ENCODE measurements around the gene STIM2. TPM values are rescaled to one million over a fixed set of nuclear protein-coding genes. Genes with fewer than 3 reads are reported as not detected.

Gene STIM2
- total and polyA plus RNA-seq, 10 of the 15 experiments (the other 5 are each of a cell fraction or from before 2014, with no cell fraction given): 4.7 to 41.5 (median 16.9) TPM

DNA sequence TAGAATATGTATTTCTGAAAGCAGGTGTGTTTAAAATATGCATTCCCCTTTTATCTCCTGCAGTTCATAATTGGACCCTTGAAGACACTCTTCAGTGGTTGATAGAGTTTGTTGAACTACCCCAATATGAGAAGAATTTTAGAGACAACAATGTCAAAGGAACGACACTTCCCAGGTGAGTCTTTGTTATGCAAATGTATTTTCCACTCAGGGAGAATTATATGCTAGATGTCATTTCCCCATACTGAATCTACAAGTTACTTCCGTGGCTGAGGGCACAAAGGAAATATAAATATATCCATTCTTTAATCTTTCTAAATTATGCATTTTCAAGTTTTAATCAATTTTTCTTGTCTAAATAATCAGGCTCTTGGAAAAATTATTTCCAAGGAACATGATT lies 134.7 kb downstream of the STIM2 start (continued):
- TF ChIP-seq, protein P1, sequence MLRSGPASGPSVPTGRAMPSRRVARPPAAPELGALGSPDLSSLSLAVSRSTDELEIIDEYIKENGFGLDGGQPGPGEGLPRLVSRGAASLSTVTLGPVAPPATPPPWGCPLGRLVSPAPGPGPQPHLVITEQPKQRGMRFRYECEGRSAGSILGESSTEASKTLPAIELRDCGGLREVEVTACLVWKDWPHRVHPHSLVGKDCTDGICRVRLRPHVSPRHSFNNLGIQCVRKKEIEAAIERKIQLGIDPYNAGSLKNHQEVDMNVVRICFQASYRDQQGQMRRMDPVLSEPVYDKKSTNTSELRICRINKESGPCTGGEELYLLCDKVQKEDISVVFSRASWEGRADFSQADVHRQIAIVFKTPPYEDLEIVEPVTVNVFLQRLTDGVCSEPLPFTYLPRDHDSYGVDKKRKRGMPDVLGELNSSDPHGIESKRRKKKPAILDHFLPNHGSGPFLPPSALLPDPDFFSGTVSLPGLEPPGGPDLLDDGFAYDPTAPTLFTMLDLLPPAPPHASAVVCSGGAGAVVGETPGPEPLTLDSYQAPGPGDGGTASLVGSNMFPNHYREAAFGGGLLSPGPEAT (IDR thresholded peaks at IDR 0.05; ENCODE audit: low read depth): no peak
- TF ChIP-seq, protein P2, sequence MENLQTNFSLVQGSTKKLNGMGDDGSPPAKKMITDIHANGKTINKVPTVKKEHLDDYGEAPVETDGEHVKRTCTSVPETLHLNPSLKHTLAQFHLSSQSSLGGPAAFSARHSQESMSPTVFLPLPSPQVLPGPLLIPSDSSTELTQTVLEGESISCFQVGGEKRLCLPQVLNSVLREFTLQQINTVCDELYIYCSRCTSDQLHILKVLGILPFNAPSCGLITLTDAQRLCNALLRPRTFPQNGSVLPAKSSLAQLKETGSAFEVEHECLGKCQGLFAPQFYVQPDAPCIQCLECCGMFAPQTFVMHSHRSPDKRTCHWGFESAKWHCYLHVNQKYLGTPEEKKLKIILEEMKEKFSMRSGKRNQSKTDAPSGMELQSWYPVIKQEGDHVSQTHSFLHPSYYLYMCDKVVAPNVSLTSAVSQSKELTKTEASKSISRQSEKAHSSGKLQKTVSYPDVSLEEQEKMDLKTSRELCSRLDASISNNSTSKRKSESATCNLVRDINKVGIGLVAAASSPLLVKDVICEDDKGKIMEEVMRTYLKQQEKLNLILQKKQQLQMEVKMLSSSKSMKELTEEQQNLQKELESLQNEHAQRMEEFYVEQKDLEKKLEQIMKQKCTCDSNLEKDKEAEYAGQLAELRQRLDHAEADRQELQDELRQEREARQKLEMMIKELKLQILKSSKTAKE (IDR thresholded peaks at IDR 0.05; ENCODE audit: low read depth, poor library complexity, severe bottlenecking): no peak

- intact Hi-C loops (cut with micrococcal nuclease; ENCODE audit: unreplicated experiment) (no loop called here), in situ Hi-C loops (cut with MboI) (loop anchor here (10.0 kb wide), 1 partner anchor 112 kb away; no protein-coding TSS in a partner anchor)
- DNase-seq (ENCODE audit: low read depth, low spot score): no peak
- BruUV-seq (replicated peaks): no TSS peak
- no peaks in the 10 kb centered on the region for H3K36me3 ChIP-seq (ENCODE audit: control insufficient read depth in 2 of 2, insufficient read depth in 2 of 2, low read length in 1 of 2)
- H2AFZ ChIP-seq (ENCODE audit: control insufficient read depth, low read depth, low read length): no peak overlapping the region
- RAD21 ChIA-PET (ENCODE audit: unreplicated experiment): no interaction called here
- no peaks in the 10 kb centered on the region for H3K27me3 ChIP-seq (replicated peaks in 1 of 2; ENCODE audit: control insufficient read depth in 2 of 2, insufficient read depth in 2 of 2, low read length in 1 of 2)
- H3K4me1 ChIP-seq (ENCODE audit: control insufficient read depth, insufficient read depth, low read length): peaks cover 21% of the 10 kb centered on the region
- no peak overlapping the region for H3K27ac ChIP-seq (ENCODE audit: control insufficient read depth, insufficient read depth)
- H3K9me3 ChIP-seq (replicated peaks; ENCODE audit: control insufficient read depth, insufficient read depth, low read length): no peaks in the 10 kb centered on the region
- SMC1A ChIA-PET (ENCODE audit: uncharacterized antibody, unreplicated experiment): interaction anchor here (1.0 to 1.4 kb wide), 2 partner anchors 59 to 117 kb away, joined by 3 read pairs; no protein-coding TSS in a partner anchor
- H3K9ac ChIP-seq (ENCODE audit: control insufficient read depth, insufficient read depth, low read length): no peak overlapping the region
- ATAC-seq: no peak
- no peaks in the 10 kb centered on the region for H4K20me1 ChIP-seq (ENCODE audit: control insufficient read depth, insufficient read depth)
- no peak overlapping the region for H3K4me2 ChIP-seq (ENCODE audit: control insufficient read depth, insufficient read depth)
- POLR2A ChIA-PET: no interaction called here
- CTCF ChIA-PET: interaction anchor here (1.1 to 1.3 kb wide), 2 partner anchors 13 to 52 kb away, joined by 3 to 4 read pairs; no protein-coding TSS in a partner anchor
- H3K79me2 ChIP-seq (ENCODE audit: control insufficient read depth, insufficient read depth, low read length): no peaks in the 10 kb centered on the region
- FAIRE-seq: no peak
- H3K4me3 ChIP-seq: no peak overlapping the region
- TF ChIP-seq SRF (IDR thresholded peaks at IDR 0.05; ENCODE audit: low read depth in 2 of 2, low read length in 2 of 2): no peak
- no peak for TF ChIP-seq BMI1 (IDR thresholded peaks at IDR 0.05; ENCODE audit: borderline replicate concordance)
- TF ChIP-seq YY1 (IDR thresholded peaks at IDR 0.05; ENCODE audit: low read depth, low read length): no peak
- TF ChIP-seq FOXK2 (IDR thresholded peaks at IDR 0.05): no peak
- TF ChIP-seq POLR2AphosphoS2 (IDR thresholded peaks at IDR 0.05; ENCODE audit: low read depth, low read length): no peak
- TF ChIP-seq SUPT20H (IDR thresholded peaks at IDR 0.05; ENCODE audit: borderline replicate concordance, control insufficient read depth, low read depth, low read length): no peak
- no peak for TF ChIP-seq ZBTB11 (CRISPR knock-in tag; IDR thresholded peaks at IDR 0.05)
- TF ChIP-seq RCOR1 (conservative IDR thresholded peaks at IDR 0.05; ENCODE audit: low read depth, low read length): no peak
- TF ChIP-seq BRCA1 (IDR thresholded peaks at IDR 0.05; ENCODE audit: low read depth, low read length): no peak
- TF ChIP-seq REST (IDR thresholded peaks at IDR 0.05; ENCODE audit: low read depth, low read length): no peak
These were observed 136.1 kb downstream of the STIM2 start for GRCh38 chr4:26996745-26997144.

Measured in GM12878 (cell line).